Naive thymus-derived CD4-positive, alpha-beta T cell (primary cell): ENCODE measurements around the gene CCDC169. TPM values are rescaled to one million over a fixed set of nuclear protein-coding genes. Genes with fewer than 3 reads are reported as not detected.

Experiments
- ATAC-seq: fragments of 150-1000 bp; cut with Tn5 transposase; 2 replicates; pipeline ENCODE4 v1.10.0; 2021; ENCODE audit warnings: mild to moderate bottlenecking, moderate library complexity
- CTCF ChIA-PET: fragments of 350-600 bp; sonication (Branson Sonifier 250); formaldehyde crosslinking; loops from one replicate; lab custom pipeline; 2021; ENCODE audit warnings: antibody characterized with exemption; lab: Charles Lee
- POLR2A ChIA-PET: fragments of 350-600 bp; sonication (Branson Sonifier 250); formaldehyde crosslinking; loops from one replicate; lab custom pipeline; 2021; ENCODE audit warnings: antibody characterized with exemption, inconsistent platforms; lab: Charles Lee
- DNase-seq, 9 donors: peaks; one replicate each; pipeline versions ENCODE4 v3.0.0 to v3.0.0-alpha.2; 2020 to 2022; ENCODE audit warnings: mixed read lengths in 1 of 9
- H3K27ac ChIP-seq: one replicate; pipeline ENCODE4 v1.7.0; 2013; ENCODE audit warnings: mild to moderate bottlenecking, low read depth, low read length, moderate library complexity
- H3K27me3 ChIP-seq, 2 donors: one replicate each; pipeline ENCODE4 v1.7.0; 2013; ENCODE audit warnings: low read length in 2 of 2, mild to moderate bottlenecking in 2 of 2, moderate library complexity in 2 of 2; ENCODE audit not compliant: control insufficient read depth in 2 of 2, insufficient read depth in 2 of 2
- H3K36me3 ChIP-seq, 3 experiments: 1 replicate in 2 of 3; 2 replicates in 1 of 3; pipeline ENCODE4 v1.7.0; 2013; ENCODE audit warnings: low read length in 3 of 3, mild to moderate bottlenecking in 3 of 3, moderate library complexity in 1 of 3; ENCODE audit not compliant: insufficient read depth in 3 of 3, control insufficient read depth in 2 of 3
- H3K4me1 ChIP-seq, 2 donors: one replicate each; pipeline ENCODE4 v1.7.0; 2013; ENCODE audit warnings: low read length in 2 of 2, mild to moderate bottlenecking in 2 of 2, moderate library complexity in 1 of 2; ENCODE audit not compliant: control insufficient read depth in 2 of 2, insufficient read depth in 2 of 2
- H3K4me3 ChIP-seq: 2 replicates; pipeline ENCODE4 v1.7.0; 2013; ENCODE audit warnings: mild to moderate bottlenecking, low read length
- H3K9me3 ChIP-seq, 3 experiments: 1 replicate in 2 of 3; 2 replicates in 1 of 3; pipeline ENCODE4 v1.7.0; 2013; ENCODE audit warnings: low read length in 3 of 3; ENCODE audit not compliant: control insufficient read depth in 2 of 3
- H3K27ac Mint-ChIP-seq, 9 donors: one replicate each; pipeline ENCODE4 v1.8.0; 2020 to 2022; ENCODE audit warnings: mixed read lengths in 9 of 9, mild to moderate bottlenecking in 8 of 9, moderate library complexity in 5 of 9, inconsistent platforms in 2 of 9
- H3K27me3 Mint-ChIP-seq, 5 donors: one replicate each; pipeline ENCODE4 v1.8.0; 2021 to 2022; ENCODE audit warnings: mixed read lengths in 5 of 5, mild to moderate bottlenecking in 1 of 5
- H3K36me3 Mint-ChIP-seq, 5 donors: one replicate each; pipeline ENCODE4 v1.8.0; 2020 to 2022; ENCODE audit warnings: mixed read lengths in 5 of 5, mild to moderate bottlenecking in 3 of 5, inconsistent platforms in 1 of 5
- H3K4me1 Mint-ChIP-seq, 7 donors: one replicate each; pipeline ENCODE4 v1.8.0; 2020 to 2022; ENCODE audit warnings: mixed read lengths in 7 of 7, mild to moderate bottlenecking in 3 of 7, inconsistent platforms in 1 of 7
- H3K4me3 Mint-ChIP-seq, 10 donors: one replicate each; pipeline ENCODE4 v1.8.0; 2020 to 2022; ENCODE audit warnings: mild to moderate bottlenecking in 10 of 10, mixed read lengths in 10 of 10, moderate library complexity in 6 of 10, inconsistent platforms in 2 of 10
- H3K9me3 Mint-ChIP-seq, 11 donors: one replicate each; pipeline ENCODE4 v1.8.0; 2020 to 2022; ENCODE audit warnings: mixed read lengths in 11 of 11, mild to moderate bottlenecking in 4 of 11, inconsistent platforms in 1 of 11, moderate library complexity in 1 of 11
- intact Hi-C, 2 donors: fragments of 100-400 bp; cut with micrococcal nuclease; formaldehyde crosslinking; loops; one replicate each; pipeline ENCODE4 v1.15.1; 2023
- polyA plus RNA-seq, 2 donors: library from polyadenylated mRNA; unstranded; fragments of 300-500 nt; fragmentation: Illumina TruSeq; gene quantifications; one replicate each; pipeline ENCODE4 v1.2.3, GENCODE V29; 2021
- total RNA-seq, 6 experiments: library from RNA in 5 of 6; stranded (reverse) in 5 of 6; gene quantifications; 1 replicate in 5 of 6; 2 replicates in 1 of 6; pipeline ENCODE4 v1.2.3 and lab custom pipeline; 2021 to 2026

The CCDC169 gene
- under 1 TPM in 2 of 5 experiments, not detected in 3; 0.41 to 0.42 TPM for total RNA-seq
- polyA plus RNA-seq, result not detected
- total RNA-seq (lab: John Stamatoyannopoulos, UW), result not detected

- DNase-seq (peak; percentile 42 to 76 (median 58)), ATAC-seq (peak; percentile 91)
- Histone ChIP-seq H3K4me3 (peak within 1 kb of the TSS; percentile 55), H3K27me3 (no peaks in the 10 kb centered on the region), H3K9me3 (no peaks in the 10 kb centered on the region), H3K27ac (no peak within 1 kb of the TSS), H3K4me1 (no peaks in the 10 kb centered on the region), H3K36me3 (no peaks in the 10 kb centered on the region)
- intact Hi-C loops, result loop anchor here (1.0 to 5.0 kb wide), 3 partner anchors 49 to 522 kb away; partner anchors contain the start of genes SPART (in 2 of the 2) and RFXAP (in 1 of the 2)
- Mint-ChIP-seq H3K36me3 (peaks cover 0 to 7% (median 0%) of the 10 kb centered on the region in 5 donors), H3K4me1 (peaks cover 4 to 18% (median 13%) of the 10 kb centered on the region in 7 donors), H3K9me3 (peaks cover 0 to 2% (median 0%) of the 10 kb centered on the region in 11 donors), H3K27me3 (peaks cover 17 to 45% (median 41%) of the 10 kb centered on the region in 5 donors), H3K27ac (peak within 1 kb of the TSS in 5 of 9 donors; percentile 28 to 80 (median 34)), H3K4me3 (peak within 1 kb of the TSS; percentile 81 to 92 (median 88))
- ChIA-PET CTCF (no interaction called here), POLR2A (no interaction called here)
These were observed at the start of gene CCDC169 for GRCh38 chr13:36297366-36298338. Gene CCDC169 (minus strand): TSS chr13:36297814. CDS start chr13:36297719, 95 bp downstream.

GRCh38 chr13:36346222-36347083, 48.8 kb upstream of the CCDC169 start, which contains the start of gene SPART:
Gene SPART (minus strand): TSS chr13:36346394. CDS start chr13:36335830, 10,564 bp downstream.
- Mint-ChIP-seq H3K27me3 (peaks cover 0 to 5% (median 0%) of the 10 kb centered on the region in 5 donors), H3K36me3 (peaks cover 0 to 4% (median 0%) of the 10 kb centered on the region in 5 donors), H3K4me1 (peaks cover 24 to 42% (median 38%) of the 10 kb centered on the region in 7 donors), H3K9me3 (peaks cover 0 to 2% (median 0%) of the 10 kb centered on the region in 11 donors), H3K27ac (peak within 1 kb of the TSS; percentile 91 to 99 (median 97)), H3K4me3 (peak within 1 kb of the TSS; percentile 83 to 99 (median 96))
- CTCF ChIA-PET, result interaction anchor here (0.6 to 2.5 kb wide), 4 partner anchors 39 to 389 kb away, joined by 3 to 17 read pairs (median 4); no protein-coding TSS in a partner anchor
- ATAC-seq (peak; percentile 89), DNase-seq (peak; percentile 79 to 95 (median 90))
- Histone ChIP-seq H3K4me1 (peaks cover 4 to 14% of the 10 kb centered on the region in 2 donors), H3K36me3 (no peaks in the 10 kb centered on the region), H3K27ac (peak within 1 kb of the TSS; percentile 81), H3K4me3 (peak within 1 kb of the TSS; percentile 89), H3K27me3 (no peaks in the 10 kb centered on the region), H3K9me3 (no peaks in the 10 kb centered on the region)
- intact Hi-C loops, result loop anchor here (1.0 to 10.0 kb wide), 12 partner anchors 10 to 718 kb away; partner anchors contain the start of genes ALG5 (in 2 of the 2), CCDC169 (in 2 of the 2), RFXAP (in 2 of the 2) and SUPT20H (in 1 of the 2)
- POLR2A ChIA-PET, result interaction anchor here (1.5 kb wide), 1 partner anchor 654 kb away, joined by 8 read pairs; the partner anchor contains the start of genes ALG5 and EXOSC8

- peak overlapping the region; percentile 83 to 99 (median 96) for H3K4me3 Mint-ChIP-seq
- H3K4me1 Mint-ChIP-seq, result peaks cover 27 to 50% (median 43%) of the 10 kb centered on the region in 7 donors
- intact Hi-C loops, result loop anchor here (1.0 to 10.0 kb wide), 12 partner anchors 9 to 719 kb away; partner anchors contain the start of genes ALG5 (in 2 of the 2), CCDC169 (in 2 of the 2), RFXAP (in 2 of the 2) and SUPT20H (in 1 of the 2)
- peaks cover 0 to 2% (median 0%) of the 10 kb centered on the region in 11 donors for H3K9me3 Mint-ChIP-seq
- H3K27ac Mint-ChIP-seq, result peak overlapping the region; percentile 91 to 99 (median 97)
- Histone ChIP-seq H3K4me1 (peaks cover 4 to 14% of the 10 kb centered on the region in 2 donors), H3K36me3 (no peaks in the 10 kb centered on the region), H3K27me3 (no peaks in the 10 kb centered on the region), H3K27ac (peak overlapping the region; percentile 81), H3K4me3 (peak overlapping the region; percentile 89), H3K9me3 (no peaks in the 10 kb centered on the region)
- ATAC-seq (peak; percentile 40), DNase-seq (peak; percentile 34 to 57 (median 53))
- peaks cover 0 to 4% (median 0%) of the 10 kb centered on the region in 5 donors for H3K36me3 Mint-ChIP-seq
- POLR2A ChIA-PET, result interaction anchor here (1.0 to 1.5 kb wide), 2 partner anchors 11 to 654 kb away, joined by 3 to 8 read pairs; partner anchors contain the start of genes ALG5 and EXOSC8
- CTCF ChIA-PET, result interaction anchor here (0.6 kb wide), 1 partner anchor 391 kb away, joined by 3 read pairs; no protein-coding TSS in a partner anchor
- H3K27me3 Mint-ChIP-seq, result peaks cover 0 to 5% (median 0%) of the 10 kb centered on the region in 5 donors
These were observed 48.0 kb upstream of the CCDC169 start for GRCh38 chr13:36345438-36346221.

GRCh38 chr13:36344886-36345437, 47.3 kb upstream of the CCDC169 start:
- peak overlapping the region; percentile 81 for H3K27ac ChIP-seq
- H3K27ac Mint-ChIP-seq, result peak overlapping the region; percentile 91 to 99 (median 97)
- H3K27me3 Mint-ChIP-seq, result peaks cover 0 to 2% (median 0%) of the 10 kb centered on the region in 5 donors
- POLR2A ChIA-PET, result interaction anchor here (1.0 to 1.5 kb wide), 2 partner anchors 10 to 655 kb away, joined by 3 to 8 read pairs; partner anchors contain the start of genes ALG5 and EXOSC8
- H3K36me3 Mint-ChIP-seq, result peaks cover 0 to 4% (median 0%) of the 10 kb centered on the region in 5 donors
- no peak for ATAC-seq
- intact Hi-C loops, result loop anchor here (5.0 to 10.0 kb wide), 4 partner anchors 48 to 720 kb away; partner anchors contain the start of gene CCDC169 (in 1 of the 2)
- peaks cover 0 to 2% (median 0%) of the 10 kb centered on the region in 11 donors for H3K9me3 Mint-ChIP-seq
- peaks cover 4 to 14% of the 10 kb centered on the region in 2 donors for H3K4me1 ChIP-seq
- DNase-seq, result peak in 7 of 9 donors; percentile 28 to 53 (median 48)
- CTCF ChIA-PET, result interaction anchor here (0.6 kb wide), 1 partner anchor 391 kb away, joined by 3 read pairs; no protein-coding TSS in a partner anchor
- H3K9me3 ChIP-seq, result no peaks in the 10 kb centered on the region
- H3K4me1 Mint-ChIP-seq, result peaks cover 27 to 54% (median 46%) of the 10 kb centered on the region in 7 donors
- H3K4me3 Mint-ChIP-seq, result peak overlapping the region; percentile 83 to 99 (median 96)
- no peaks in the 10 kb centered on the region for H3K27me3 ChIP-seq
- no peaks in the 10 kb centered on the region for H3K36me3 ChIP-seq
- peak overlapping the region; percentile 89 for H3K4me3 ChIP-seq
